ENCODE results near the gene FSTL4.

GRCh38 chr5:133425764-133426163 is 186.6 kb downstream of the FSTL4 start:
- no peak for TF ChIP-seq SMC3 (IDR thresholded peaks at IDR 0.05; ENCODE audit: low read depth, low read length)
- no peak for TF ChIP-seq TAF1 (IDR thresholded peaks at IDR 0.05; ENCODE audit: borderline replicate concordance, low read depth, low read length)
- TF ChIP-seq CTCF (IDR thresholded peaks at IDR 0.05), result no peak
- no peak for TF ChIP-seq MAX (IDR thresholded peaks at IDR 0.05; ENCODE audit: low read depth)
- no peak for TF ChIP-seq JUND (IDR thresholded peaks at IDR 0.05)
- no peak for TF ChIP-seq USF2 (IDR thresholded peaks at IDR 0.05; ENCODE audit: borderline replicate concordance, low read depth, low read length)
- no peak for TF ChIP-seq RFX5 (IDR thresholded peaks at IDR 0.05; ENCODE audit: low read length)

Data from SK-N-SH (cell line).